Renal cortical epithelial cell (primary cell): ENCODE data around the gene UNC5C. TPM values are rescaled to one million over a fixed set of nuclear protein-coding genes. Genes with fewer than 3 reads are reported as not detected.
"Not testable (repeated sequence)": the region's sequence is repeated elsewhere in the genome, so short reads cannot be mapped to it uniquely, and the experiment has no call there.

Experiments used
- DNase-seq: peaks from one replicate; pipeline ENCODE4 v3.0.0-alpha.2; 2011; ENCODE audit warnings: low read depth
- total RNA-seq: library from RNA; depleted of rRNA; stranded (reverse); fragments of >200 nt; gene quantifications from 2 replicates; pipeline ENCODE4 v1.2.3, GENCODE V29; 2014

The UNC5C gene
- total RNA-seq, 1 donor from 2014 or later = 0.05 TPM

GRCh38 chr4:95180531-95181242, 368.1 kb downstream of the UNC5C start:
- no peak for DNase-seq

- no peak for DNase-seq
Observed at GRCh38 chr4:95178938-95179337, 369.8 kb downstream of the UNC5C start.

DNA sequence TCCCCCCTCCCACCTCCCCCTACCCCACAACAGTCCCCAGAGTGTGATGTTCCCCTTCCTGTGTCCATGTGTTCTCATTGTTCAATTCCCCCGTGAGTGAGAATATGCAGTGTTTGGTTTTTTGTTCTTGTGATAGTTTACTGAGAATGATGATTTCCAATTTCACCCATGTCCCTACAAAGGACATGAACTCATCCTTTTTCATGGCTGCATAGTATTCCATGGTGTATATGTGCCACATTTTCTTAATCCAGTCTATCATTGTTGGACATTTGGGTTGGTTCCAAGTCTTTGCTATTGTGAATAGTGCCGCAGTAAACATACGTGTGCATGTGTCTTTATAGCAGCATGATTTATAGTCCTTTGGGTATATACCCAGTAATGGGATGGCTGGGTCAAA, 377.4 kb downstream of the UNC5C start:
- not testable (repeated sequence) for DNase-seq

GRCh38 chr4:95170176-95170575, 378.6 kb downstream of the UNC5C start:
- DNase-seq = no peak

DNA sequence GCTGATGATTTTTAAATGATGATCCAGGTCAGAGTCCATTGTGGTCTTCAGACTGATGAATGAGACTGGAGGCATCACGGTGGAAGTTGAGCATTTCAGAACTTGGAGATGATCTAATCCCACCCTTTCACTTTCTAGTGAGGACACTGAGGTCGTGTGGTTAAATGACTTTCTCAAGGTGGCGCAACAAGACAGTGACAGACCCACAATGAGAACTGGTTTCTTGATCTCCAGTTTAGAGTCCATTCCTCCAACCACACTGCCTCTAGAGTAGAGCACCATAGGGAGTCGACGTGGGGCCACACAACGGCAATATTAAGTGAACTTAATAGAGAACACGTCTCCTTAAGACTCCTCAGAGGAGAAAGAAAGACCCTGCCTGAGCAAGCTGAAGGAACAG, 381.0 kb downstream of the UNC5C start:
- no peak for DNase-seq

- DNase-seq = peak; percentile 72
Observed at GRCh38 chr4:95165926-95166524, 382.7 kb downstream of the UNC5C start.

DNA sequence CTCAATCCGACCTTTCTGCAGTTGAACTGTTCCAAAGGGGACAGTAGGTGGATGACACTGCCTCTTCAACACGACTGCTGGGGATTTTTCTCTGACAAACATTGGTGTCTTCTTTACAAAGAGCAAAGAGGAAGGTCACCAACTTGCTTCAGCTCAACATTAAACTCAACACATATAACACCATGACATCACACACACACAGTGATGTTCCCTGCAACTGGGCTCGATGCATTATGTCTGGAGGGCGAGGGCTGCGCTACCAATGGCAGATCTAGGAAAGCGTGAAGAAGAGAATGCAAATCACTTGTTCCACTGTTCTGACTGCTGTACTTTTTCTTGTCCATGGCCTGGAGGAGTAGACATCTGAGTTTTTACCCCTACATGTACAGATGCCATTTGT, 385.9 kb downstream of the UNC5C start:
- DNase-seq = no peak

DNA sequence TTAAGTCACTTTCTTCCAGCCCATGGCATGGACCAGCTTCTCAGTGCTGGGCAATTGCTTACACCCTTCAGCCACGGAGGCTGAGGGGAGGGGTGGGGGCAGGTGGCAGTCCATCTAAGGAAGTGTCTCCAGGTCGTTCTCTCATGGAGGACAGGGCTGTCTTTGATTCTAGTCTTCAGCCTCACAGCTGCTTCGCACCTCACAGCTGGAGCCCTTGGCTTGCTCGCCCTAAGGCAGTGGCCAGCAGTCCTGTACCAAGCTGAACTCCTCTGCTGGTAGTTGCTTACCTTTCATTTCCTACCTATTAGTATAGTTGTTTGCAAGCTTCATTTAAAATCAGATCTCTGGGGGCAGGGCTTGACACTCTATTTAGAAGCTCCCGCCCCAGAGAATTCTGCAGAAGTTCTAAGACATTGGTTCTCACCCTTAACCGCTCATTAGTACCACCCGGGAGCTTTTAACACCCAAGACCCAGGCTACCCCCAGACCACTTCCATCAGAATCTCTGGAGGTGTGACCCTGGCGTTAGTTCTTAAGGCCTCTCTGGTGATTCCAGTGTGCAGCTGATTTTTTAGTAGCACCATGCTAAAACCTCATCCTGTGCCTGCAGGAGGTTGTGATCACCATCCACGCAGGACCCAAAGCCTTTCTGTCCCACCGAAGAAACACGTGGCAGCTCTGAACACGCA, 386.8 kb downstream of the UNC5C start:
- no peak for DNase-seq

GRCh38 chr4:95159384-95159783, 389.4 kb downstream of the UNC5C start:
- no peak for DNase-seq

DNA sequence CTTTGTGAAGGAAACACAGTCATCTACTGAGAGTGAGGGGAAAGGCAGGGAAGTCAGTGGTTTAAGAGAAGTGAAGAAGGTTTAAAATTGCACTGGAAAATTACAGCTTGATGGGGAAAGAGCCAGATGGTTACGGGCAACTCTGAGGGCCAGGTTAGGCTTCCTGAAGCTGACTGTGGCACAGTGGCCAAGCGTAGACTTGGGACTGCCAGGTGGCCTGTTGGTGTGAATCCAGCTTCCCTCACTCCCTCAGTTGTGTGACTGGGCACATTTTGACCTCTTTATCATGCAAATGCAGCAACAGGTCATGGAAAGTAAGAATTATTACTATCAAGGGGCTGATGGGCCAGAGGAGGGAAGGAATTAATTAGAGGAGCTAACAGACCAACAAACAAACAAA, 390.1 kb downstream of the UNC5C start:
- DNase-seq = no peak

DNA sequence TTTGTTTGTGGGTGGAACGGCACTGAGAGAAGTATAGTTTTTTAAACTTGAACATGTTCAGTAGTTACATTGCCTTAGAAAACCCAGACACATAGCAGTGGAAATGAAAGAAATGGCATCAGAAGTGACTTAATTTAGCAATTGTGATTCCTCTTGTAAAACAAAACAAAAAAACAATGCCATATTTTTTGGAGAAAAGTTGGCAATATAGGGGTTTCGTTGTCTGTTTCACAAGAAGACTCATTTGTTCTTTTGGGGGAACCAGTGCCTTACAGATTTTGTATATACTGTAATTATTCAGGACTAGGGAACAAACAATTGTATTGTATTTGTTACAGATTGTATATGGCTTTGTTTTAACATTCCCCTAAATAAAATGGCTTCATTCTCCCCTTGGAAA, 390.7 kb downstream of the UNC5C start:
- no peak for DNase-seq

DNA sequence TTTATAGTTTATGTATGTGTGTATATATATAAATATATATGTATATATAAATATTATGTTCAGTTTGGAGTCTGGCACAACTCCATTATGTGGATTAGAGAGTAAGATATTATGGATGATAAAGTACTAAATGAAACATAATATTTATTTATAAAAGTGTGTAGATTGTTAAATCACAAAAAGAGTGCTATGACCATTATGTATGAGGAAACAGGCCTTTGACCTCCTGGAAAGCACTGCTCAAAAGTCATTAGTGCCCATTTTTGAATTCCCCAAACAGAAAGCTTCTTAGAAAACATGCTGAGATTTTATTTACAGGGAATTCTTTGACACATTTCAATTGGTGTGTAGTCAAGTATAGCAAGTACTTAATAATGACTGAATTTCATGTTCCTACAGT, 391.2 kb downstream of the UNC5C start:
- peak; percentile 77 for DNase-seq

- no peak for DNase-seq
Observed at GRCh38 chr4:95156452-95156765, 392.4 kb downstream of the UNC5C start.

DNA sequence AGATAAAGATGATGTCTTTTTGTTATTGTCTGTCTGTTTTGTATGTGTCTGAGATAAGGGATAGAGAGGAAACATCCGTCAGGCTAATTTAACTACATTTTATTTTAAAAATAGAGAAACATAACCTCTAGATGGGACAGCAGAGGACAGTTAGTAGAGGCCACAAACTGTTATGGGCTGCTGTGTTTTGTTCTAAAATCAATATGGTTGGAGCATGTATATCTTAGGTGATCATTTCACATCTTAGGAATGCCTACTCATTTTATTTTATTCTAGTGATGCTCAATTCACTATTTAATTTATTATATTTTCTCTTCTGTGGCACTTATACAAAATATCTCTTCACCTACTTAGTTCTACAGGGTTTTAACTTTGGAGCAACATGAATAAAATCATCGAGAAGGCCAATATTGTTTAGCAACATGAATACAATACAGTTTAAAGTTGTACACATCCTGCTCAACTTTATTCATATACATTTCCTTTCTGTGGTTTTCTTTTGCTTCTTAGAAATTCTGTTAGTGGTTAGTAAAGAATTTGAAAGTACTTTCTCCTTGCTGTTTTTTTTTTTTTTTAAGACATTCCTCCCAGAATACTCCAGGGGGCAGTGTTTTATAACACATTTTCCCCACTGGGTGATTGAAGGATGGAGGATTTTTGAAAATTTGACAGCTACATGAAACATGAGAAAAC, 392.9 kb downstream of the UNC5C start:
- DNase-seq = peak; percentile 66

DNA sequence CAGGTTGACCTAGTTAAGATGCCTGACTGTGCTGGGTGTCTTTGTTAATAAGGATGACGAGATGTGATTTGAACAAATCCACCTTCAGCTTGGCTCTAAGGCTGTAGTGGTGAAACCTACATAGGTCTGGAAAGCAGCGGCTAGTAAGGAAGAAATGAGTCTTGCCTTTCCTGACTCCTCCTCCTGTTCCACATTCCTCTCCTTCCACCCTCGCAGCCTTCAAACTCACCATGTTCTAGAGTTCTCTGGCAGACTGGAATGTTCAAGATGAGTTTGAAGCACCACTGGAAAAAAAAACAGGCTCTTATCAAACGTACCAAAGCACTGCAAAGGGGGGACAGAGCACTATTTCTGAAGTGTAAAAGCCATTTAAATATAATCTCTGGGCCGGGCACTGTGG, 395.6 kb downstream of the UNC5C start:
- DNase-seq = peak; percentile 8

- DNase-seq = no peak
Observed at GRCh38 chr4:95151255-95151654, 397.5 kb downstream of the UNC5C start.

DNA sequence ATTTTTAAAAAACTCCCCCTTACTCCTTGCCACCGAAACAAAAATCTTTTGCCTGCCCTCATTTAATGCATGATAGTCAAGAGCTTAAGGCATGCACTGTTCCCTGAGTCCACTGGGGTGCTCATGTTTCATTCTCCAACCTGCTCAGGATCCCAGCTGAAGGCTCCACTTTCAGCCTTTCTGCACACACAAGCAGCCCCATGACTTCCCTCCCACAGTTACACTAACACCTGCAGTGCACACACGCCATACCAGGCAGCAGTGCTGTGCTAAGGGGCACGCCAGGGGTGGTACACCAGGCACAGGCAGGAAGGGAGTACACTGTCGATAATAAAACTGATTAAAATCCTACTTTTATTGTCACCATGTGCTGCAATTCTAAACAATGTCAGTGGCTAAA, 405.8 kb downstream of the UNC5C start:
- DNase-seq = no peak

DNA sequence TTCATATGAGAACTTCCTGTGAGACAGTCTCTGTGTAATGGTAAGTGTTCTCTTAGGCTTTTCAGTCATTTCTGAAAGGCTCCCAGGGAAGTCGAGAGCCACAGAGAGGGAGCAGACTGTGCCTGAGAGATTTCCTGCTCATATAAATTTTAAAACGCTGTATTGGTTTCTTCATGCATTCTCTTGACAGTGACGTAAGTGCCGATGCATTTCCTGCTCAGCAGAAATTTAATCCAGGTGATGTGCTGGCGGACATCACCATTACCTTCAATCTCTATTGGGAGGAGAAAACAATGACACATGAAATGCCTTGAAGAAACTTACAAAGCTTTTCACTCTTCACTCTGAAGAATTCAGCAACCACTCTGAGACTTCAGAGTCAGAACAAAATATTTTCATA, 407.4 kb downstream of the UNC5C start:
- no peak for DNase-seq

DNA sequence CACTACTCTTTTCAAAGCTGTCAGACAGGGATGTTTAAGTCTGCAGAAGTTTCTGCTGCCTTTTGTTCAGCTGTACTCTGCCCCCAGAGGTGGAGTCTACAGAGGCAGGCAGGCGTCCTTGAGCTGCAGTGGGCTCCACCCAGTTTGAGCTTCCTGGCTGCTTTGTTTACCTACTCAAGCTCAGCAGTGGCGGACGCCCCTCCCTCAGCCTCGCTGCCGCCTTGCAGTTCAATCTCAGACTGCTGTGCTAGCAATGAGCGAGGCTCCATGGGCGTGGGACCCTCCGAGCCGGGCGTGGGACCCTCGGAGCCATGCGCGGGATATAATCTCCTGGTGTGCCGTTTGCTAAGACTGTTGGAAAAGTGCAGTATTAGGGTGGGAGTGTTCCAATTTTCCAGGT, 409.3 kb downstream of the UNC5C start:
- DNase-seq = not testable (repeated sequence)

GRCh38 chr4:95134016-95134415, 414.8 kb downstream of the UNC5C start:
- not testable (repeated sequence) for DNase-seq

DNA sequence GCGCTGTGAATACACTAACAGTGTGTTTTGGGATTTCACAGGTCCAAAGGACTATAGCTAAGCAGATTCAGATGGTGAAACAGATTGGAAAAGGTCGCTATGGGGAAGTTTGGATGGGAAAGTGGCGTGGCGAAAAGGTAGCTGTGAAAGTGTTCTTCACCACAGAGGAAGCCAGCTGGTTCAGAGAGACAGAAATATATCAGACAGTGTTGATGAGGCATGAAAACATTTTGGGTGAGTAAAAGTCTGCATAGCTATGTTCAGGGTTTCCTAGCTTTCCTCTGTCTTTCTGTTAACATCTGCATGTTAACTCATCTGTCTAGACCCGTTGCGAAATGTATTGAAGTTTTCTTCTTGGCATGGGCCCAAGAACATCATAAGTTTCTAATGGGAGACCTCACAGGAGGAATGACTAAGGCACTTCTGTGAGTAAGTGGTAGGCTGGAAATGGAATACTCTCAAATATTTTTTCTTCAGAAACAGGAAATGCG, 418.9 kb downstream of the UNC5C start:
- DNase-seq = peak; percentile 100

DNA sequence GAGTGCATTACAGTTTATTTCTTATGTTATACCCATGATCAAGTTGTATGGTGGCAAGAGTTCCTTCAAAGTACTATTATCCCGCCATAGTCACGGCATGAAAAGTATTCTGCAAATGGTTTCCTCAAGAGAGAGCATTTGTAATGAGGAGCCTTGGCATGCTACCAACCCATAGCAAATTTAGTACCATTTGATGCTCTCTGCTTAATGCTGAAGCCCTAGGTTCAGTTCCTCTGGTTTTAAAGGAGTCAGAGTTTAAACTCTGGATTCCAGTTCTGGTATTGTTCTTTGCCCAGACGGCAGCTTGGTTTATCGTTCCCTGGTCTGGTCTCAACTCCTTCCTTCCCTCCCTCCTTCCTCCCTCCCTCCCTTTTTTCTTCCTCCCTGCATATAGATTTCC, 419.7 kb downstream of the UNC5C start:
- peak; percentile 10 for DNase-seq
